Neural cell (in vitro differentiated cells): ENCODE measurements around the gene PTPRK. TPM values are rescaled to one million over a fixed set of nuclear protein-coding genes. Genes with fewer than 3 reads are reported as not detected.

Experiments
- H2AFZ ChIP-seq: fragments of 200-600, 300-800 bp; sonication (generic), shearing (Covaris generic); 2 replicates; pipeline ENCODE4 v1.6.0; 2014; ENCODE audit warnings: low read depth, mild to moderate bottlenecking, antibody characterized with exemption, low read length, moderate library complexity
- H3F3A ChIP-seq: fragments of 200-600 bp; shearing (Covaris generic); 2 replicates; pipeline ENCODE4 v1.6.1; 2016; ENCODE audit warnings: mild to moderate bottlenecking, moderate library complexity, mixed read lengths, antibody characterized with exemption, low read length; ENCODE audit not compliant: insufficient read depth, poor library complexity, severe bottlenecking
- H3K27ac ChIP-seq: fragments of 200-600, 300-800 bp; sonication (generic), shearing (Covaris generic); 2 replicates; pipeline ENCODE4 v1.5.1; 2014; ENCODE audit warnings: mild to moderate bottlenecking, low read length, moderate library complexity
- H3K27me3 ChIP-seq: fragments of 300-800, 200-600 bp; sonication (generic), shearing (Covaris generic); 2 replicates; pipeline ENCODE4 v1.6.0; 2014; ENCODE audit warnings: mild to moderate bottlenecking, low read depth, low read length, moderate library complexity; ENCODE audit not compliant: insufficient read depth
- H3K36me3 ChIP-seq: fragments of 300-800, 200-600 bp; sonication (generic), shearing (Covaris generic); 2 replicates; pipeline ENCODE4 v1.5.1; 2014; ENCODE audit warnings: mild to moderate bottlenecking, antibody characterized with exemption, low read length, moderate library complexity; ENCODE audit not compliant: insufficient read depth
- H3K4me2 ChIP-seq: fragments of 300-800, 200-600 bp; sonication (generic), shearing (Covaris generic); 2 replicates; pipeline ENCODE4 v1.6.0; 2014; ENCODE audit warnings: mild to moderate bottlenecking, low read length
- H3K4me3 ChIP-seq: fragments of 300-800, 200-600 bp; sonication (generic), shearing (Covaris generic); 2 replicates; pipeline ENCODE4 v1.5.1; 2014; ENCODE audit warnings: mild to moderate bottlenecking, low read length, moderate library complexity
- H3K79me2 ChIP-seq: fragments of 200-600 bp; shearing (Covaris generic); replicated peaks from 2 replicates; pipeline ENCODE4 v1.6.0; 2014; ENCODE audit warnings: mild to moderate bottlenecking, low read length, moderate library complexity; ENCODE audit not compliant: insufficient read depth
- H3K9ac ChIP-seq: fragments of 300-800, 200-600 bp; sonication (generic), shearing (Covaris generic); 2 replicates; pipeline ENCODE4 v1.6.1; 2016; ENCODE audit warnings: mild to moderate bottlenecking, low read length, mixed read lengths
- H3K9me2 ChIP-seq: fragments of 200-600 bp; shearing (Covaris generic); 2 replicates; pipeline ENCODE4 v1.6.1; 2016; ENCODE audit warnings: mild to moderate bottlenecking, low read length, mixed read lengths; ENCODE audit not compliant: insufficient read depth
- H3K9me3 ChIP-seq: fragments of 200-600, 300-800 bp; sonication (generic), shearing (Covaris generic); 2 replicates; pipeline ENCODE4 v1.6.1; 2016; ENCODE audit warnings: mild to moderate bottlenecking, mixed run types, low read length, moderate library complexity, mixed read lengths
- H4K20me1 ChIP-seq: fragments of 200-600 bp; shearing (Covaris generic); 2 replicates; pipeline ENCODE4 v1.6.1; 2016; ENCODE audit warnings: mild to moderate bottlenecking, mixed run types; ENCODE audit not compliant: insufficient read depth
- EP300 ChIP-seq: fragments of 450-650 bp; conservative IDR thresholded peaks from 2 replicates; pipeline ENCODE4 v1.6.1; 2014; ENCODE audit warnings: antibody characterized with exemption, mild to moderate bottlenecking, moderate library complexity; ENCODE audit not compliant: poor library complexity, severe bottlenecking
- EZH2 ChIP-seq: fragments of 200-600, 300-800 bp; shearing (Covaris generic), sonication (generic); IDR thresholded peaks from 2 replicates; pipeline ENCODE4 v1.6.1; 2014; ENCODE audit warnings: antibody characterized with exemption, low read length, borderline replicate concordance, mild to moderate bottlenecking; ENCODE audit not compliant: insufficient read depth, poor library complexity, severe bottlenecking
- MXI1 ChIP-seq: fragments of 450-650 bp; conservative IDR thresholded peaks from 2 replicates; pipeline ENCODE4 v1.6.1; 2014; ENCODE audit warnings: antibody characterized with exemption, mild to moderate bottlenecking; ENCODE audit not compliant: poor library complexity, severe bottlenecking
- POLR2AphosphoS5 ChIP-seq: IDR thresholded peaks from 2 replicates; pipeline ENCODE4 v1.6.1; 2012
- RAD21 ChIP-seq: fragments of 450-650 bp; conservative IDR thresholded peaks from 2 replicates; pipeline ENCODE4 v1.6.1; 2014; ENCODE audit warnings: antibody characterized with exemption, mild to moderate bottlenecking, moderate library complexity
- SMC3 ChIP-seq: fragments of 450-650 bp; conservative IDR thresholded peaks from 2 replicates; pipeline ENCODE4 v1.6.1; 2014; ENCODE audit warnings: antibody characterized with exemption, mild to moderate bottlenecking, moderate library complexity; ENCODE audit not compliant: poor library complexity
- TAF1 ChIP-seq: IDR thresholded peaks from 2 replicates; pipeline ENCODE4 v1.6.1; 2012; ENCODE audit warnings: low read depth
- polyA plus RNA-seq: library from polyadenylated mRNA; depleted of rRNA; stranded (reverse); fragments of >200 nt; gene quantifications from 2 replicates; pipeline ENCODE4 v1.2.3, GENCODE V29; 2014
- TF ChIP-seq, protein P1 (sequence below): IDR thresholded peaks from 2 replicates; pipeline ENCODE4 v1.6.1; 2012; ENCODE audit warnings: borderline replicate concordance
- TF ChIP-seq, protein P2 (sequence below): fragments of 450-650 bp; IDR thresholded peaks from 2 replicates; pipeline ENCODE4 v1.5.1; 2014; ENCODE audit warnings: antibody characterized with exemption, mild to moderate bottlenecking, moderate library complexity; ENCODE audit not compliant: poor library complexity, severe bottlenecking

PTPRK gene
- polyA plus RNA-seq, 1 donor from 2014 or later = 10.4 TPM

DNA sequence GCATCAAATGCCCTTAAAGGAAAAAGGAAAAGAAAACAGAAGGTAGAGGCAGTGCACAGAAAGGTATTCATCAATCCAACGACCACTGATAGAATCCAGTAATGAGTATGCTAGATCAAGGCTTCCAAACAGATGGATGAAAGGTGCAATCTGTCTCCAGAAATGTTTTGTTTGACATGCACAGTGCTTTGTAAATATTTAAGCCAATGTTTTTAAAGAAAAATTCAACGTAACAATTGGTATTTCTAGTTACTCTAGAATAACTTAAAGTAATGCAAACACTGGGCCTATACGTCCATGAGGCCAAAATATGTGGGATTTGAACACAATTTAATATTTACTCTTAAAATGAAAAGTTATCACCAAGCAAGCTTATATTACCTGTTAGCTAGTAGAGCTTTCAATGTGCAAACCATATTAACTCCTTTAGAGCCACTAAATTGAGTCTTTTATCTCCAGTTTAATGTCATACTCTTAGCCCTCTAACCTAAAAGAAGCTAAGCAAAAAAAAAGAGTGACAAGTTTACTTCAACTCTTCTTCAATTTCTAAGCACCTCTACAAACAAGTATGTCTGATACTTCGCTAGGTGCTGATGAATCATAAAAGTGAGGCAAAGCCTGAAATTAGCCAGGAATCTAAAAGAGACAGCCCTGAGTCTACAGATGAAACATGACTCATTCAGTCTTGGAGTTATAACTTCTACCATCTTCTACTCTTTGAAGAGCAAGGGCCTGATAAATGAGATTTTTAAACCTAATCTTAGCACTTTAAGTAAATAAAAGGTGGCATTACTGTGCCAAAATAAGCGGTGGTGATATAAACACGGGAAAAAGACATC is 169.8 kb downstream of the PTPRK start:
- Histone ChIP-seq H3K36me3 (no peaks in the 10 kb centered on the region), H3K4me2 (no peak overlapping the region), H4K20me1 (no peaks in the 10 kb centered on the region), H3K4me3 (no peak overlapping the region), H3K9me3 (no peaks in the 10 kb centered on the region), H3F3A (peaks cover 4% of the 10 kb centered on the region), H3K27me3 (no peaks in the 10 kb centered on the region), H3K27ac (no peak overlapping the region), H3K9me2 (no peaks in the 10 kb centered on the region), H3K9ac (no peak overlapping the region), H2AFZ (no peak overlapping the region), H3K79me2 (no peaks in the 10 kb centered on the region)
- no peak for TF ChIP-seq TAF1
- no peak for TF ChIP-seq POLR2AphosphoS5
- TF ChIP-seq RAD21 = no peak
- TF ChIP-seq, protein P1, sequence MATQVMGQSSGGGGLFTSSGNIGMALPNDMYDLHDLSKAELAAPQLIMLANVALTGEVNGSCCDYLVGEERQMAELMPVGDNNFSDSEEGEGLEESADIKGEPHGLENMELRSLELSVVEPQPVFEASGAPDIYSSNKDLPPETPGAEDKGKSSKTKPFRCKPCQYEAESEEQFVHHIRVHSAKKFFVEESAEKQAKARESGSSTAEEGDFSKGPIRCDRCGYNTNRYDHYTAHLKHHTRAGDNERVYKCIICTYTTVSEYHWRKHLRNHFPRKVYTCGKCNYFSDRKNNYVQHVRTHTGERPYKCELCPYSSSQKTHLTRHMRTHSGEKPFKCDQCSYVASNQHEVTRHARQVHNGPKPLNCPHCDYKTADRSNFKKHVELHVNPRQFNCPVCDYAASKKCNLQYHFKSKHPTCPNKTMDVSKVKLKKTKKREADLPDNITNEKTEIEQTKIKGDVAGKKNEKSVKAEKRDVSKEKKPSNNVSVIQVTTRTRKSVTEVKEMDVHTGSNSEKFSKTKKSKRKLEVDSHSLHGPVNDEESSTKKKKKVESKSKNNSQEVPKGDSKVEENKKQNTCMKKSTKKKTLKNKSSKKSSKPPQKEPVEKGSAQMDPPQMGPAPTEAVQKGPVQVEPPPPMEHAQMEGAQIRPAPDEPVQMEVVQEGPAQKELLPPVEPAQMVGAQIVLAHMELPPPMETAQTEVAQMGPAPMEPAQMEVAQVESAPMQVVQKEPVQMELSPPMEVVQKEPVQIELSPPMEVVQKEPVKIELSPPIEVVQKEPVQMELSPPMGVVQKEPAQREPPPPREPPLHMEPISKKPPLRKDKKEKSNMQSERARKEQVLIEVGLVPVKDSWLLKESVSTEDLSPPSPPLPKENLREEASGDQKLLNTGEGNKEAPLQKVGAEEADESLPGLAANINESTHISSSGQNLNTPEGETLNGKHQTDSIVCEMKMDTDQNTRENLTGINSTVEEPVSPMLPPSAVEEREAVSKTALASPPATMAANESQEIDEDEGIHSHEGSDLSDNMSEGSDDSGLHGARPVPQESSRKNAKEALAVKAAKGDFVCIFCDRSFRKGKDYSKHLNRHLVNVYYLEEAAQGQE = no peak
- TF ChIP-seq EZH2 = no peak
- TF ChIP-seq, protein P2, sequence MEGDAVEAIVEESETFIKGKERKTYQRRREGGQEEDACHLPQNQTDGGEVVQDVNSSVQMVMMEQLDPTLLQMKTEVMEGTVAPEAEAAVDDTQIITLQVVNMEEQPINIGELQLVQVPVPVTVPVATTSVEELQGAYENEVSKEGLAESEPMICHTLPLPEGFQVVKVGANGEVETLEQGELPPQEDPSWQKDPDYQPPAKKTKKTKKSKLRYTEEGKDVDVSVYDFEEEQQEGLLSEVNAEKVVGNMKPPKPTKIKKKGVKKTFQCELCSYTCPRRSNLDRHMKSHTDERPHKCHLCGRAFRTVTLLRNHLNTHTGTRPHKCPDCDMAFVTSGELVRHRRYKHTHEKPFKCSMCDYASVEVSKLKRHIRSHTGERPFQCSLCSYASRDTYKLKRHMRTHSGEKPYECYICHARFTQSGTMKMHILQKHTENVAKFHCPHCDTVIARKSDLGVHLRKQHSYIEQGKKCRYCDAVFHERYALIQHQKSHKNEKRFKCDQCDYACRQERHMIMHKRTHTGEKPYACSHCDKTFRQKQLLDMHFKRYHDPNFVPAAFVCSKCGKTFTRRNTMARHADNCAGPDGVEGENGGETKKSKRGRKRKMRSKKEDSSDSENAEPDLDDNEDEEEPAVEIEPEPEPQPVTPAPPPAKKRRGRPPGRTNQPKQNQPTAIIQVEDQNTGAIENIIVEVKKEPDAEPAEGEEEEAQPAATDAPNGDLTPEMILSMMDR = no peak
- TF ChIP-seq SMC3 = no peak
- TF ChIP-seq EP300 = no peak
- TF ChIP-seq MXI1 = no peak

GRCh38 chr6:128347123-128347522 is 173.3 kb downstream of the PTPRK start:
- no peak for TF ChIP-seq SMC3
- no peak for TF ChIP-seq MXI1
- TF ChIP-seq, protein P1 = no peak
- no peak for TF ChIP-seq EZH2
- TF ChIP-seq TAF1 = no peak
- TF ChIP-seq RAD21 = no peak
- no peak for TF ChIP-seq EP300
- no peak for TF ChIP-seq POLR2AphosphoS5
- TF ChIP-seq, protein P2 = no peak
- no peak overlapping the region for H2AFZ ChIP-seq
- peak overlapping the region; percentile 31 for H3K4me2 ChIP-seq
- H3K27ac ChIP-seq = no peak overlapping the region
- no peak overlapping the region for H3K4me3 ChIP-seq
- H3K9me2 ChIP-seq = no peaks in the 10 kb centered on the region
- H3K36me3 ChIP-seq = no peaks in the 10 kb centered on the region
- H3F3A ChIP-seq = peaks cover 4% of the 10 kb centered on the region
- H3K27me3 ChIP-seq = no peaks in the 10 kb centered on the region
- no peaks in the 10 kb centered on the region for H3K79me2 ChIP-seq
- no peaks in the 10 kb centered on the region for H4K20me1 ChIP-seq
- H3K9me3 ChIP-seq = no peaks in the 10 kb centered on the region
- H3K9ac ChIP-seq = no peak overlapping the region
